ENCODE measurements around the gene CA10. TPM values are rescaled to one million over a fixed set of nuclear protein-coding genes. Genes with fewer than 3 reads are reported as not detected.

The CA10 gene
- total RNA-seq, 1 experiment from 2014 or later: not detected

DNA sequence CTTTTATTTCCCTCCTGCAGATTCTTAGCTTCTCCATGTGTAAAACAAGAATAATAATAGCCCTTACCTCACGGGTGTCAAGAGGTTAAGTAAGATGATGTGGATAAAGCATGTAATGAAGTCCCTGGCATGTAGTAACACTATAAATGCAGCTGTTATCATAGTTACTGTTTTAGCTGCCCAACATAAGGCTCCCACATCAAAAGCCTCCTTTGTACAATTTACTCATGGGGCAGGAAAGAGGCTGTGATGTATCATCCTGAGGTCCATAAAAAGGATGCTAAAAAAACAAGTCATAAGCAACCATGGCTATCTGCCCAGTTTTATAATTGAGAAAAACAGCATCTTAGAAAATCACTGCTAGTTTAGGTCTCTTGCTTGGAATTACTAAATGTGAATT, 339.7 kb downstream of the CA10 start:
- DNase-seq (ENCODE audit: low spot score): no peak

DNA sequence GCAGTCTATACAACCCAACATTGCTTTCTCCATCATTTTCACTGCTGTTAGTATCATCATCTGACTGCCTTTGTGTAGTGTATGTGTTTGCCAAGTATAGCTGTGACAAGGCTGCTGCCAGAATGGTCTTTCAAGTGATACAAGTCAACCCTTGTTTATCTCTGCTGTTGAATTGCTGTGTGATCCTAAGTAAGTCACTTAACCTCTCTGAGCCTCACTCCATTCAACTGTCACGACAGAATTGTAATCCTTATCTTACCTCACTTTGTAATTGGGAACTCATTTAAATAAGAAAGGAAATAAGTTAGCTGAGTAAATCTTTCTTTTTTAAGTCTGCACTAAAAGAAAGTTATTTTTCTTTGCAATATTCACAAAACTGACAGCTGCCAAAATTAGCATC, 340.6 kb downstream of the CA10 start:
- DNase-seq (ENCODE audit: low spot score): no peak

DNA sequence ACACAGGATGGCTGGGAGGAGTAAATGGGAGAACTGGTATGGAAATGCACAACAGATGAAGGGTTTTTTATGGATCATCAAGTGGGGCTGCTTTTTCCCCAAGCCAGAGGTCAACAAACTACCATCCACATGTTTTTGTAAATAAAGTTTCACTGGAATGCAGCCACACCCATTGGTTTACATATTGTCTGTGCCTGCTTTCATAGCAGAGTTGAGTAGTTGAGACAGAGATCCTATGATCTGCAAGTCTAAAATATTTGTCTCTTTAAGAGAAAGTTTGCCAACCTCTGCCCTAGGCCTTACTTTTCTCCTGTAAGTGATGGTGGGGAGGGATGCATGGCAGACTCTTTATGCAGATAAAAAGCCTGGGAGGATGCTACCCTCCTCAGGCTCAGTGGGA, 341.4 kb downstream of the CA10 start:
- DNase-seq (ENCODE audit: low spot score): no peak

DNA sequence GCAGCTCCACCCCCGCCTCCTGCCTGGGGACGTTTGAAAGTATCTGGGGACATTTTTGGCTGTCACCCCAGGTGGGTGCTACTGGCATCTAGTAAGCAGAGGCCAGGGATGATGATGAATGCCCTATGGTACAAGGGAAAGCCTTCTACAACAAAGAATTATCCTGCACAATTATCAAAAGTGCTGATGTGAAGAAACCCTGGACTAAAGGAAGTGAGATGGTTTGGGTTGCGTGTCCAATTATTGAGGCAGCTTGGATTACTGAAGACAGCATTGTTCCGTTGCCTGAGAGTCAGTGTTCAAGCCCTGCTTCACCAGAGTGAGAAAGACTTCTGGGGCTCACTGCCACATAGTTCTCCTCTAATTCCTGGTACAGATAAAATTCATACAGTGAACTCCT, 343.4 kb downstream of the CA10 start:
- no peak for DNase-seq (ENCODE audit: low spot score)

DNA sequence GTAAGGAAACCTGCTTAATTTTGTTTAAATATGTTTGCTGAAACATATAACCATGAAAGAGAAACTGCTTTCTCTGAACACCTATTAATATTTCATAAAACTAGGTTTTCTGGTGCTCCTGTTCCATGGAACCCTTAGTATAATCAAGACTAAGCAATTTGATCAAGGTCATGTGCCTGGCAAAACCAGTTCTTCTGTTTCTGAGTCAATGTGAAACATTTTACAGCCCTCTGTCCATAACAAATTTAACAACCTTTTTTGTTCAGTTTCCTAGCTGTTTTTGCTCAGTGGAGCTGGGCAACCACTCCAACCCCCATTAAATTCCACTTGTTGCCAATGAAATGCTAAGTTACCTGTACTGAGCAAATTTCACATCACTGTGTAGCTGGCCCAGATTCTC, 344.0 kb downstream of the CA10 start:
- no peak for DNase-seq (ENCODE audit: low spot score)

DNA sequence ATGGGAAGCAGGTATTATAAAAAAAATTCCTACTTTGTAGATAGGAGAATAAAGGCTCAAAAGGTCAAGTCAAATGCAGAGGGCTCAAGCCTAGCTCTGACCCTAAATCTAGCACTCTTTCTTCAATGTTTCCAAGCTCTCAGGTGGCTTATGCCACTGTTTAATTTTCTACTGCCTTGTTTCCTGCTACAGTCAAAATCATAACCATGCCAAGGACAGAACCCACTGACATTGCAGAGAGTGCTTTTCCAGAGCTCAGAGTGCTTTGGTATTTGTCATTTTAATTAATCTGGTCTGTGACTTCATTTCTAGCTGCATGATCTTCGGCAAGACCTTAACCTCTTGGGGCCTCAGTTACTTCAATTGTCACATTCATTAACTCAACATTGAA, 344.7 kb downstream of the CA10 start:
- no peak for DNase-seq (ENCODE audit: low spot score)

DNA sequence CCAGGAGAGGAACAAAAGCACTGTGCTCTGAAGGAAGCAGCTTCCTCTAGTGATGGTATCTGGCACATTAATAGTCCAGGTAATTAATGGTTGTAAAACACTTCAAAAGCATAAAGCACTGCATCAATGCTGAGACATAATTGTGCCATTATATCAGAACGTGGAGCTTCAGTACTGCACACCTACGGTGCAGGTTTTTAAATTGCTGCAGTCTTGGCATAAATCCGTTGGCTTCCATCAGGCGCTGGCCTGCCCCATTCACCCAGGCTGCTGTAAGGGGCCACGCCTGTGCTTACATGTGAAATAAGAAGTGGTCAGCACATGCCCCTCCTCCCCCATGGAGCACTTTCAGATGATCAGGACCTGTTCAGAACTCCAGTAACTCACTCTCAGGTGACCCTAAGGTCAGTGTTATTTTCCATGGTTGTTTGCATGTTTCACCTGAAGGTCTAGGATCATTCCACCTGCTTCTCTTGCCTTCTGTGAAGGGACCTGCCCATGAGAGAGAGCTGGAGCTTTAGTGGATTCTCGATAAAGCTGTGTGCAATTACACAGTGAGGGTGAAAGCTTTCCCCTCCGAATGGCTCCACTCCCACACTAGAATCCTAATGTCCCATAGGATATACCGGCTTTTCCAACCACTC, 345.3 kb downstream of the CA10 start:
- DNase-seq (ENCODE audit: low spot score): no peak

DNA sequence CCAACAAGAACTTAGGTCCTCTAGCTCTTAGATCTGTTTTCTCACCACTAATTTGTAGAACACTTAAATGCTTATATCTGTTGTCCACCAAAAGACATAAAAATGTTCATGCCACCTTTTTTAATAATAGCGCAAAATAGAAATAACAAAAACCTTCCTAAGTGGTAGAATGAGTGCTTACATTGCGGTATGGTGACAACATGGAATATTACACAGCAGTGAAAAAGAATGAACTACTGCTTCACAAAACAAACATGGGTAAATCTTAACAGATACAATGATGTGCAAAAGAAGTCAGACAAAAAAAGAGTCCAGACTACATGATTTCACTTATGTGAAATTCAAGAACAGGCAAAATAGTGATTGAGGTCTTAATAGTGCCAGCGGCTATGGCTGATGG, 351.1 kb downstream of the CA10 start:
- no peak for DNase-seq (ENCODE audit: low spot score)

DNA sequence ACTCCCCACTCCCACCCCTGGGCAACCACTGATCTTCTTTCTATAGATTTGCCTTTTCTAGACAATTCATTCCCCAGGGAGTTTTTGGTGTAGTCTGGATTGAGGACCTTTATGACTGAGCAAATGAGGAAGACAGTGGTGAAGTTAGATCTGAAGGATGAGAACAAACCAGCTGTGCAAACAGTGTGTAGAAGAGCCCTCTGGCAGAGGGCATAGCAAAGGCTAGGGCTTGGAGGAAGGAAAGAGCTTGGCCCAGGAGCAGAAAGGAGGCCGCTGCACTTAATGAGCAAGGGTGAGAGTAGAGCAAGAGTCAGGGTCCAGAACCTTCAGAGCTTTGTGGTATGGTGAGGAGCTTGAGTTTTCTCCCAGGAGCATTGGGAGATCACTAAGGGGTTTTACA, 352.7 kb downstream of the CA10 start:
- DNase-seq (ENCODE audit: low spot score): no peak

DNA sequence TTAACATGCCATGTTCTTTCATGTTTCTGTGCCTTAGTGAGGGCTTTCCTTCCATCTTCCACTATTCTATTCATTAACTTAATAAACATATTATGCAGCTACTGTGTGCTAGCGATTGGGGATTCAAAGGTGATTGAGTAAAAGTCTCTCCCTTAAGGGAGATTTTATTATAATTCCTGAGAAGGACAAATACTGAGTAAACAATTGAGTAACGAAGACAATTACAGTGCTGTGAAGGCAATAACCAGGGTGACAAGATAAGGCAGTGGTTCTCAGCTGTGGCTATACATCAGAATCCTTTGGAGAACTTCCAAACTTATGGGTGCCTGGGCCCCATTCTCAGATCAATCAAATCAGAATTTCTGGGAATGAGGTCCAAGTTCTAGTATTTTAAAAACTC, 353.3 kb downstream of the CA10 start:
- no peak for DNase-seq (ENCODE audit: low spot score)

DNA sequence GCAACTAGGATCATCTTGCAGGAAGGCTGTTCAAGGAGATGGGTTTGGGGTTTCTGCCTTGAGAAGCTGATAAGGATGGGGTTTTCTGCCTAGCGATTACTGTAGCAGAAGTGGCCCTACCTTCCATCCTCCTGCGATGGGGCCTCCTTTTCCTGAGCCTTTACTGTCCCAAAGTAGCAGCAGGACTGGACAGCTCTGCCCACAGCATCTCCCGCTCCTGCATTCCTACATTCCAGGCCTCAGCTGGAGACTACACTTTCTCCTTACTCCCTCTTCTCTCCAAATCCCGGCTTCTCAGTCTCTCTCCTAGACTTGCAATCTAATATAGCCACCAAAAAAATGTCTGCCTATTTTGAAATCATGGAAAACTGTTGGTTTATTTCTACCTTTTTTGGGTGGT, 355.4 kb downstream of the CA10 start:
- no peak for DNase-seq (ENCODE audit: low spot score)

DNA sequence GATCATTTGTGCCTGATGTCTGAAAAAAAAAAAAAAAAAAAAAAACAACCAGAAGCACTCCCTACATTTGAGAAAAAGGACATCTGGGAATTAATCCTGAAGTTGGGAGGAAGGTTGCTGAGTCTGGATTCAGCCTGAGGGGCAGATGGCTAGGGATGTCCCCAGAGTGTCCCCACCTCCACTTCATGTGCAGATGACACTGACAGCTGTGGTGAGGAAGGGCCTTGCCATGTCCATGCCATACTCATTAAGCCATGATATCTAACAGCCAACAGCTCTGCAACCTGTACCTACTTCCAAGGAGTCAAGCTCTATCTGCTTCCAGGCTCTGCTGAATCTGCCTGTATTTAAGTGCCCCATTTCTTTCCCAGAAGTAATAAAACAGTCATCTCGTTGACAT, 356.0 kb downstream of the CA10 start:
- no peak for DNase-seq (ENCODE audit: low spot score)

DNA sequence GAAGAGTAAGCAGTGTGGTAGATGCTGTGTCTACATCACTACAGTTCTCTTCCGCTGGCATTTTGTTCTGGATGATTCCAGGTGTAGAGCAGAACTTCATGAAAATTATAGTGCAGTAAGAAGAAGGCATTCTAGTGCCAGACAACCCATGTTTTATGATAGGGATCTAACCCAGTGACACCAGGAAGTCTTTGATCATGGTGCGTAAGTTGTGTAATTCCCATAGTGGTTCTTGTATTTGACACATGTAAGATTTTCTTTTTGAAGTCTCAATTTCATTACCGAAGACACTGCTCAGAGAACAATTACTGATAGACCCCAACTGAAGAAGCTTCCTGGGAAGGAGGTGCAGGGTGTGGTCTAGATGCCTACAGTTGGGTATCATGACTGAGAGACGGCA, 356.9 kb downstream of the CA10 start:
- no peak for DNase-seq (ENCODE audit: low spot score)

DNA sequence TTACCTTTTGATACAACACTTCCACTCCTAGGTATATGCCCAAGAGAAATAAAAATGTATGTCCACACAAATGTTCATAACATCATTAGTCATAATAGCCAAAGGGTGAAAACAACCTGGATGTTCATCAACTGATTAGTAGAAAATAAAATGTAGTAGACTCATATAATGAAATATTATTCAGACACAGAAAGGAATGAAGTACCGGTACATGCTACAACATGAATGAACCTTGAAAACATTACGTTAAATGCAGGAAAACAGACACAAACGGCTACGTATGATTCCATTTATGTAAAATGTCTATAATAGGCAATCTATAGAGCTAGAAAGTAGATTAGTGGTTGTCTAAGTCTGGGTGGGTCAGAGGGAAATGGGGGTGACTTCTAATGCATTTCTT, 358.5 kb downstream of the CA10 start:
- DNase-seq (ENCODE audit: low spot score): no peak

DNA sequence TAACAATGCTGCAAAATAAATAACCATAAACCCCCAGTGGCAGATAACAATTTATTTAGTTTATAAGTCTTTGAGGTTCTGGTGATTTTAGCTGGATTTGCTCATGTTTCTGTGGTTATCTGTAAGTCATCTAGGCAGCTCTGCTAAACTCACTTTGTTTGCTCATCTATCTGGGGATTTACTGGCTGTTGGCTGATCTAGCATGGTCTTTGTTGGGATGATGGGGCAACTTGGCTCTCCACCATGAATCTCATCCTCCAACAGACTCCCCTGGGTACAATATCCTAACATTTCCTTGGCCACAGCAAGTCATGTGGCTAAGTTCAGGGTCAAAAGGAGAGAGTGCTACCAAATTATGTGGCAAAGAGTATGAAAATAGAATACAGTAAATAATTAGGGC, 359.3 kb downstream of the CA10 start:
- no peak for DNase-seq (ENCODE audit: low spot score)

DNA sequence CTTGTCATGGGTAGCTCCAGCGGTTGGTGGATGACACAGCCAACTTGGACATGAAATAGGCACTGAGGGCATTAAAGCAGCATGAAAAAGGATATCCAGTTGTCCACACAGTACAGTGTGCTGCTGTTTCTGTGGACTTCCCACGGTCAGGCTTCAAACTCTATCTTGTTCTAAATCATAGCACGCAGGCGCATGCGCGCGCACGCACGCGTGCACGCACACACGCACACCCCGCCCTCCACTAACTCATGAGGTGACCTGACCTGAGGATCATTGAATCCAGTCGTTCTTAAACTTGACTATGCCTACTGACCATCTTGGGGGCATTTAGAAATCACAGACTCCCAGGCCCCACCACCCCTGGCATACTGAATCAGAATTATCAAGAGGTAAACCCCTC, 361.4 kb downstream of the CA10 start:
- DNase-seq (ENCODE audit: low spot score): no peak

DNA sequence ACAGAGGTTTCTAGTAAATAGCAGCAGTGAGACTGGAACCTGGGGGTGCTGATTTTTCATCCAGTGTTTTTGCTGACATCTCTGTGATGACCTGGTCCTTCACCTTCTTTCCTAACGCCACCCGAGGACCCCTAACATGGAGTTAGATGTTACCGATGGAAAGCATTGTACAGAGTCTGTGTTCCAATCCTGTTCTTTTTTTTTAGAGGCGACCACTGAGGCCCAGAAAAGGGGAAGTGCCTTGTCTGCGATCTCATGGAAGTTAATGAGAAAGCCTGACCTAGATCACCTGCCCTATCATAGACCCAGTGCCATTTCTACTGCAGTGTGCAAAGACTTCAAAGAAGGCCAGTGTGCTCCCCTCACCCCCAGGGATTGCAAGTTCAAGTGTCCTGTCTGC, 362.5 kb downstream of the CA10 start:
- no peak for DNase-seq (ENCODE audit: low spot score)

DNA sequence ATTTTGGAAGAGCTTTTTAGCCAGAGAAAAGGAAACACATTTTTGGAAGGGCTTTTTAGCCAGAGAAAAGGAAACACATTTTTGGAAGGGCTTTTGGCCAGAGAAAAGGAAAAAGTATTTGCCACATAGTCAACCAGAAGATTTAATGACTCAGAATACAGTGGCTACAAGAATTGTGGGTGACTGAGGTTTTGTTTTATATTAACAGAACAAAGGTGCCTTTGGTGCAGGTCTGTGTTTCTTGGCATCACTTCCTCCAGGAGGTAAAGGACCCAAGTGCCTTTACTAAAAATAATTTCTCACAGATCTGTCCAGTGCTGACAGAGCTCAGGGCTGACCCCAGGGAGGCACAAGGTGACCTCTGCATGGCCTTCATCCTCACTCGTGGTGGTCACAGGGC, 363.1 kb downstream of the CA10 start:
- DNase-seq (ENCODE audit: low spot score): no peak

DNA sequence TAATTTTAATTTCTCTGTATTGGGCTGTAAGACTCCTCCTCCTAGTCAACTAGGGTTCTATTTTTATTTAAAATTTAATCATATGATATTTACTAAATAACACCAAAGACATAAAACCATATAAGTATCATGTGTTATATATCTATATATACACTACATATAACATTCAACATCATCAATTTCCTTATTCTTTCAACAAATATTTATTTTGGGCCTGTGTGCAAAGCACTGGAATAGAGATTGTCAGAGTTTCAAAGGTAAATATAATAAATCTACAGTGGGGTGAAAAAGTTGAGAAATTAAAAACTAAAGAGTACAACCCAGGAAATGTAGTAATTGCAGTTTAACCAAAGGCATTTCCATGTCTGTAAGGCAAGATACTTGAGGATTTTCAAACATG, 364.0 kb downstream of the CA10 start:
- DNase-seq (ENCODE audit: low spot score): no peak

DNA sequence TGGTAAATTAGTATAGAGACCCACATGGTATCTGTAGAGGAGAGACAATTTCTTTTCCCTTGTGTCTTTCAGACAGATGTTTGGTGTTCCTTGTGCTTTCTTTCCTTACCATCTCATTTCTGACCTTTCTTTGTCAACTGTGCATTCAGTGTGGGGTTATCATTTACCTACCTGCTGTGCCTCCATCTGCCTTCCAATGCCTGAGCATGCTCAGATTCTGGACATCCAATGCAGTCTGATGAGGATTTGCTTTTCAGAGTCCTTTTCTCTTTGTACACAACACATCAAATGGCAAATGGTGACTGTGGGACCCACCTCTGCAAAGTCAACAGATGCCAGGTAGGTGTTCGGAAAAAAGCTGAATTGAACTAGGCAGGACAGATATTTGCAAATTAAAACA, 364.8 kb downstream of the CA10 start:
- no peak for DNase-seq (ENCODE audit: low spot score)

DNA sequence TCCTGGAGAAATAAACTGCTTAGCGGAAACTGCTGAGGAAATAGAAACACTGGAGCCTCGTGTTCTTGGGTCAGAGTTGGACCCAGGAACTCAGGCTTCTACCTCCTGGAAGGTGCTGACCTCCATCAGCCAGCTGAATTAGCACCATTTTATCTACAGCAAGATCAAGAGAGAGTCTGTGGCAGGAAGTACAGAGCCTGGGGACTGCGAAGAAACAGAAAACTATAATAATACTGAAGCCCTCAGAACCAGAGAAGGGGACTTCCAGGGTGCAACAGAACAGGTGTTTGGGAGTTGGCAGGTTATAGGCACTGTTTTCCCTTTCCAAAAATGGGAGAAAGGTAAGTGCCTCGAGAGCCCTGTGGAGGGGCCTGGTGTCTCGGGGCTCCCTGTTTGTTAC, 379.7 kb downstream of the CA10 start:
- DNase-seq (ENCODE audit: low spot score): no peak

DNA sequence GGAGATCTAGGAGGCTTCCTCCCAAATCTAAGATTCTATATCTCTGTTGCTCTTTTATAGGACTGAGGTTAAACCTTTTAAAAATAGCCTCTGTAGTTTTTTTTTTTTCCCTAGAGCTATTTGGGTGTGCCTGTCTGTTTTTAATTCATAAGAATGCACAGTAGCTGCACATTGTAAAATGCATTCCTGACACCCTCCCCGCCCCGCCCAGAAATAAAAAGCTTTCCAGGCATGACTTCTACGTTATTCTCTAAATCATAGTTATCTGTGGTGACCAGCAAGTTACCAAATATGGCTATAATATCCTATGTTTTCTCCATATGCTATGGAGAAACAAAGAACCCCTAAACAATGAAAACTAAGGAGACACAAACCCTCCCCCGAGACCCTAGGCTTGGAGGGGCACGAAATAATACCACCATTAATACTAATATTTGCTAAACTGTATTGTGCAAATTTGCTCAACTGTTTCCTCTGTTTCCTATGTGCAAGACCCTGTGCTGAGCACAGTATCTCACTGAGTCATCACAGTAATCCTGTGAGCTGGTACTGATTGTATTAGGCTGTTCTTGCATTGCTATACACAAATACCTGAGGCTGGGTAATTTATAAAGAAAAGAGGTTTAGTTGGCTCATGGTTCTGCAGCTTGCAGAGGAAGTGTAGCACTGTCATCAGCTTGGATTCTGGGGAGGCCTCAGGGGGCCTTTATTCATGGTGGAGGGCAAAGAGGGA, 388.3 kb downstream of the CA10 start:
- no peak for DNase-seq (ENCODE audit: low spot score)

DNA sequence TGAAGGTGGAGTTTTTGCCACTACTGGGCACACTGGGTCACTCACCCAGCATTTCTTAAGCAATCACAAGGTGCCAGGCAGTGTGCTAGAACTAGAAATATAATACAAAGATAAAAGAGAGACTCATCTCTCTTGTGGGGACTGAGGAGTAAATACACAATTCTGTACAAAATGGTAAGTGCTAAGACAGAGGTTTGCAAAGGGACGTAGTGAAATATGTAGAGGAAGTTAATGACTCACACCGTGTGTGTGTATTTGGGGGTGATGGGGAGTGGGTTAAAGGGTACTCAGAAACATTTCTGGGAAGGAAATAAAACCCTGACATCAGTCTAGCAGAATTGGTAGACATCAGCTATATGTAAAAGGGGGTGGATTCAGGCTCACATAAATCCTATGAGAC, 389.3 kb downstream of the CA10 start:
- no peak for DNase-seq (ENCODE audit: low spot score)

DNA sequence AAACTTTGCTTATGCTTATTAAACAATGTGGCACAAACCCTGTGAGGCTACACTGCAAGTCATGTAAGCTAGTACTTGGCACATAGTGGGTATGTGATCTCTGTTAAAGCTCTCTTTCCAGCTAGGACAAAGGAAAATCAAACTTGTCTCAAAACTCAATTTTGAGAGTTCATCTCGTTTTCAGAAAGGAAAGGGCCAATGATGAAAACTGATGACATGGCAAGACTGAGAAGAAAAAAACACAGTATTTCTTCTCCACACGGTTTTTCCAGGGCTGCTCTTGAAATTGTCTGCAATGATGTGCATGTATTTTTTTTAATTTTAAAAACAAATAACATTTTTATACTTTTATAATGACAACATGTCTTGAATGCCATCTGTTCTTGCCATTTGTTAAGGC, 389.8 kb downstream of the CA10 start:
- no peak for DNase-seq (ENCODE audit: low spot score)
